Activated CD8-positive, alpha-beta memory T cell treated with anti-CD3 and anti-CD28 coated beads for 48 hours (primary cell): Measurements from ENCODE around the gene GSTA5.
A peak's percentile ranks its signal among the peaks of the same experiment; 100 is the strongest.
"Not testable (repeated sequence)": the region's sequence is repeated elsewhere in the genome, so short reads cannot be mapped to it uniquely, and the experiment has no call there.

Experiments used
- DNase-seq, 3 experiments: peaks; one replicate each; pipeline ENCODE4 v3.0.0-alpha.2; 2020; ENCODE audit warnings: low read depth in 2 of 3, low spot score in 2 of 3

GSTA5 gene

GRCh38 chr6:52839124-52840055, 1.2 kb downstream of the GSTA5 start:
- peak in 2 of 3 experiments; percentile 14 to 19 for DNase-seq

- DNase-seq: no peak
These were observed 6.1 kb downstream of the GSTA5 start for GRCh38 chr6:52834481-52834880.

- not testable (repeated sequence) for DNase-seq
These were observed 9.7 kb downstream of the GSTA5 start for GRCh38 chr6:52830869-52831268.

DNA sequence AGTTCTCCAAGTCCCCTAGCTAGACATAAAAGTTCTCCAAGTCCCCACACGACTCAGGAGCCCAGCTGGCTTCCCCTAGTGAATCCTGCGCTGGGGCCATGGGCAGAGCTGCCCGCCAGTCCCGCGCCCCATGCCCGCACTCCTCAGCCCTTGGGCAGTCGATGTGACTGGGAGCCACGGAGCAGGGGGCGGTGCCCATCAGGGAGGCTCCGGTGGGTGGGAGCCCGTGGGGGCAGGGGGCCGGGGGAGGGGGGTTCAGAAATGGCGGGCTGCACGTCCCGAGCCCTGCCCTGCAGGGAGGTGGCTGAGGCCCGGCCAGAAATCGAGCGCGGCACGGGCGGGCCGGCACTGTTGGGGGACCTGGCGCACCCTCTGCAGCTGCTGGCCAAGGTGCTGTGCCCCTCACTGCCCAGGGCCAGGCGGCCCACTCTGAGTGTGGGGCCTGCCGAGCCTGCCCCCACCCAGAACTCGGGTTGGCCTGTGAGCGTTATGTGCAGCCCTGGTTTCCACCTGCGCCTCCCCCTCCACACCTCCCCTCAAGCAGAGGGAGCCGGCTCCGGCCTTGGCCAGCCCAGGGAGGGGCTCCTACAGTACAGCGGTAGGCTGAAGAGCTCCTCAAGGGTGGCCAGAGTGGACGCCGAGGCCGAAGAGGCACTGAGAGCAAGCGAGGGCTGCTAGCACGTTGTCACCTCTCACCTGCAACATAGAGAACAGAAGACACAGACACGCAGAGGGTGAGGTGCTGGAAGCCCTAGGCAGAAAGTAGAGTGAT, 11.4 kb downstream of the GSTA5 start:
- DNase-seq: no peak

- DNase-seq: not testable (repeated sequence)
These were observed 12.0 kb downstream of the GSTA5 start for GRCh38 chr6:52828621-52829020.

DNA sequence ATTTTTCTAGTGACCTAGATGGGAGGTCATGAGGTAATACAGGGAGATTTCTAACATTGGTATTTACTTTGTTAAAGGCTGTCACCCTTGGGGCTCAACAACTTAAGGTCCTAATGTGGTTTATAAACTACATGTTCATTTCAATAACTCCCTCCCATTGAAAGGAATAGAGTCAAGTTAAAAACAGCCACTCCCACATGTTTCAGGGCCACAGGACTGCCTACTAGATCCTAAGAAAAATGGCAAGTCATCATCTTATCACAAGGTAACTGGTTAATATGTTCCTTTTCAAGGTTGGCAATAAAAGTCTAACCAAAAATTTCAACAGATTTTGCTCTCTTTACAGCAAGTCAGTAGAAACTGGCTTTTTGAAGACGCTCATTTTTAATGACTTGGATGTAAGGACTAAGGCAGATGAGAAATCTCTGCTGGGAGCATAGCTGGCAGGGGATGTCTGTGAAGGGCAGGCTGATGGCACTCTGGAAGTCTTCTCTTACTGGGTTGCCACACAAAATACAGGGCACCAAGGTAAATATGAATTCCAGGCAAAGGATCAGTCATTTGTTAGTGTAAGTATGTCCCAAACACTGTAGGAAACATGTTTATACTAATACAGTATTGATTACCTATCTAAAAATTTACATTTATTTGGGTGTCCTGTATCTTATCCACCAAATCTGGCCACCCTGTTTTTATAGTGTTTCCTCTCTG, 13.4 kb downstream of the GSTA5 start:
- not testable (repeated sequence) for DNase-seq

- no peak for DNase-seq
These were observed 14.1 kb downstream of the GSTA5 start for GRCh38 chr6:52826513-52826912.

DNA sequence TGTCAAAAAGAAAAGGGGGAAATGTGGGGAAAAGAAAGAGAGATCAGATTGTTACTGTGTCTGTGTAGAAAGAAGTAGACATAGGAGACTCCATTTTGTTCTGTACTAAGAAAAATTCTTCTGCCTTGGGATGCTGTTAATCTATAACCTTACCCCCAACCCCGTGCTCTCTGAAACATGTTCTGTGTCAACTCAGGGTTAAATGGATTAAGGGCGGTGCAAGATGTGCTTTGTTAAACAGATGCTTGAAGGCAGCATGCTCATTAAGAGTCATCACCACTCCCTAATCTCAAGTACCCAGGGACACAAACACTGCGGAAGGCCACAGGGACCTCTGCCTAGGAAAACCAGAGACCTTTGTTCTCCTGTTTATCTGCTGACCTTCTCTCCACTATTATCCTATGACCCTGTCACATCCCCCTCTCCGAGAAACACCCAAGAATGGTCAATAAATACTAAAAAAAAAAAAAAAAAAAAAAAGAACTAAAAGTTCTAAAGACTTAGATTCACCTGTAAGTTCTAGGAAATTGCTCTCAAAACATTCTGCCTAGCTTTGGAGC, 14.6 kb downstream of the GSTA5 start:
- not testable (repeated sequence) for DNase-seq

- not testable (repeated sequence) for DNase-seq
These were observed 15.3 kb downstream of the GSTA5 start for GRCh38 chr6:52825270-52825793.

DNA sequence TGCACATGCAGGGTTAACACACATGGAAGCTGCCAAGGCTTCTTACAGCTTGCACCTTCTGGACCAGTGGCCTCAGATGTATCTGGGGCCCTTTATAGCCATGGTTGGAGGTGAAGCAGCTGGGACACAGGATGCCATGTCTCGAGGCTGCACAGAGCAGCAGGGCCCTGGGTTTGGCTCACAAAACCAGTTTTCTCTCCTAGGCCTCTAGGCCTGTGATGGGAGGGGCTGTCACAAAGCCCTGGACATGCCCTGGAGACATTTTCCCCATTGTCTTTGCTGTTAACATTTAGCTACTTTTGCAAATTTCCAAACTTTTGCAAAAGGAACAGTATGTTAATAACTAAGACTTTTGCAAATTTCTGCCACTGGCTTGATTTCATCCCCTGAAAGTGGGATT, 18.8 kb downstream of the GSTA5 start:
- no peak for DNase-seq

DNA sequence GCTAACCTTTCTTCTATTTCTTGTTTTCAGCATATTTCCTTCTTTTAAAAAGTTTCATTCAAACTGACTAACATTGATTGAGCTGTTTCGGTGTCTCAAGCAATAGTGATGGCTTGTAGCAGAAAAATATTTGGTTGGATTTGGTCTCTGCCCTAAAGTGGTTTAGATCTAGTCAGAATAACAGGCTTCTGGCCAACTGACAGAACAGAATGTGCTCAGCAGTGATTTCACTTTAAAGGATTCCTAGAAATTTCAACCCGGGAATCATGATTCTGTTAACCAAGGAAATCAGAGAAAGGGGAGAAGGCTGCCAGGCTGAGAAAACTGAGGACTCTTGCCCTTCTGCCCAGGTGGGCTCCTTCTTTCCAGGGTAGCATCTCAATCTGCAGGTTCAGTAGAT, 20.4 kb downstream of the GSTA5 start:
- no peak for DNase-seq

GRCh38 chr6:52815167-52816092, 25.2 kb downstream of the GSTA5 start:
- peak in 2 of 3 experiments; percentile 5 to 7 for DNase-seq

- not testable (repeated sequence) for DNase-seq
These were observed 26.1 kb downstream of the GSTA5 start for GRCh38 chr6:52814545-52814944.

GRCh38 chr6:52809777-52810176, 30.8 kb downstream of the GSTA5 start:
- not testable (repeated sequence) for DNase-seq

DNA sequence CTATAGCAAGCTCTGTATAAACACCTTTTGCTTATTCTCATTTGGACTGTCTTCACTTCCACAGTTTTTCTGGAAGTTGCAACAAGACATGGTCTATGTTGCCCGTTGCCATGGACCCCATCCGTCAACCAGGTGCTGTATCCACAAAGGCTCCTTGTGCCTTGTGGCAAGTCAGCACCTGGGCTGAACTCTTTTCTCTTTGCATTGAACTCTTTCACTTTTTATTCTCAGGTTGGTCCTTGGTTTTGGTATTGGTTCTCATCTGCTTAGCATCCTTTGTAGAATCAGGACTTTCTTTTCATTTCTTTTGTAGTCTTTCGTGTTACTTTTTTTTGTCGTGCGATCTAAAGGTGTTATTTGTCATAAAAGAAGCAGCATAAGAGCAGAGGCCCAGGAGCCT, 32.0 kb downstream of the GSTA5 start:
- no peak for DNase-seq

- DNase-seq: not testable (repeated sequence)
These were observed 36.9 kb downstream of the GSTA5 start, which contains the start of gene GSTA1 for GRCh38 chr6:52803668-52804255. Gene GSTA1, minus strand, starts transcription at chr6:52803816. Its CDS starts 4,549 bp downstream, at chr6:52799267.

DNA sequence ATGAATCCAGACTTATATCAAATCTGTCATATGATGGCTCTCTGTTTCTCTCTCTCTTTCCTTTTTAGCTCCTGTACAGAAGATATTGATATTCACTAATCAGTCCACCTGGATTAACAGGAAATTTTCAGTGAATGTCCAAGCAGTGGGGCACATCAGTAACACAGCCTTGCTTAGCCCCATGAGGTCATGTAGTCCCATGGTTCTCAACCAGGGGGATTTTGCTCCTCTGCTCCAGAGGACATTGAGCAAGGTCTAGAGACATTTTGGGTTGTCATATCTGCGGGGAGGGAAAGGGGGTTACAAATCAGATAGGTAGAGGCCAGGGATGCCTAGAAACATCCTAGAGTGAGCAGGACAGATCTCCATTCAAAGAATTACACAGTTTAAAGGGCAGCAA, 37.8 kb downstream of the GSTA5 start:
- no peak for DNase-seq

- no peak for DNase-seq
These were observed 39.3 kb downstream of the GSTA5 start for GRCh38 chr6:52801188-52801841.

GRCh38 chr6:52799272-52799671, 41.3 kb downstream of the GSTA5 start:
- not testable (repeated sequence) for DNase-seq
